Measurements from ENCODE around the gene RASL12. TPM values are rescaled to one million over a fixed set of nuclear protein-coding genes. Genes with fewer than 3 reads are reported as not detected.
A peak's percentile ranks its signal among the peaks of the same experiment; 100 is the strongest.

The RASL12 gene
- total and polyA plus RNA-seq, 2 of the 4 experiments (the other 2 are of a cell fraction), result 0.18 to 0.22 TPM

GRCh38 chr15:65068403-65068788, 605 bp upstream of the RASL12 start:
- DNase-seq, result no peak
- intact Hi-C loops (cut with micrococcal nuclease), result no loop called here
- BruUV-seq (replicated peaks), result no TSS peak

More at GRCh38 chr15:65068403-65068788, 605 bp upstream of the RASL12 start:
- Histone ChIP-seq H3K27me3 (ENCODE audit: control insufficient read depth, insufficient read depth, low read length) (peaks cover 16% of the 10 kb centered on the region), H2BK5ac (ENCODE audit: low read depth, low read length, poor library complexity, severe bottlenecking) (peak overlapping the region; percentile 58), H3K4me2 (ENCODE audit: low read depth, low read length) (peak overlapping the region; percentile 42; the same call in 1 of the 2 replicates), H3K23ac (ENCODE audit: low read depth, low read length) (peak overlapping the region; percentile 68; the same call in 1 of the 2 replicates), H2BK120ac (ENCODE audit: low read depth, low read length) (peak overlapping the region; percentile 92), H4K91ac (ENCODE audit: insufficient read depth, low read depth, low read length) (peak overlapping the region; percentile 68), H2AK5ac (ENCODE audit: low read depth, low read length) (peak overlapping the region; percentile 78), H3K9ac (ENCODE audit: low read depth, low read length) (no peak overlapping the region), H4K8ac (ENCODE audit: low read depth in 2 of 2, low read length in 2 of 2) (peak overlapping the region in 1 of 2 experiments; percentile 20; a peak in 2 of 4 replicates), H3K27ac (ENCODE audit: insufficient read depth, low read length) (peak overlapping the region; percentile 77; the same call in 1 of the 2 replicates), H3K4me1 (ENCODE audit: control insufficient read depth, insufficient read depth, low read length) (peaks cover 42% of the 10 kb centered on the region), H3K36me3 (ENCODE audit: control insufficient read depth, insufficient read depth, low read length) (no peaks in the 10 kb centered on the region), H3K4ac (ENCODE audit: low read depth, low read length) (peak overlapping the region; percentile 74), H2BK15ac (ENCODE audit: low read depth, low read length) (peak overlapping the region; percentile 5; the same call in 1 of the 3 replicates), H3K9me1 (ENCODE audit: insufficient read depth, low read length) (peaks cover 37% of the 10 kb centered on the region), H2AK9ac (replicated peaks; ENCODE audit: low read depth, low read length, poor library complexity) (peak overlapping the region; percentile 60), H3K4me3 (ENCODE audit: insufficient read depth, low read depth, low read length) (no peak overlapping the region), H3K56ac (ENCODE audit: extremely low read depth, insufficient read depth, low read length) (no peak overlapping the region), H3K18ac (ENCODE audit: low read depth, low read length) (peak overlapping the region; percentile 78), H3K79me1 (ENCODE audit: low read depth in 1 of 2, low read length in 2 of 2) (no peaks in the 10 kb centered on the region), H4K5ac (ENCODE audit: low read depth, low read length) (peak overlapping the region; percentile 62), H4K20me1 (ENCODE audit: insufficient read depth, low read length) (peaks cover 9% of the 10 kb centered on the region), H3K9me3 (ENCODE audit: control insufficient read depth, insufficient read depth, low read length) (no peaks in the 10 kb centered on the region), H2BK20ac (ENCODE audit: low read depth, low read length) (peak overlapping the region; percentile 81), H2AFZ (replicated peaks; ENCODE audit: low read length, poor library complexity) (peak overlapping the region; percentile 58), H3K14ac (replicated peaks; ENCODE audit: low read depth, low read length) (peak overlapping the region; percentile 61)
- ChIA-PET POLR2A (ENCODE audit: unreplicated experiment) (no interaction called here), CTCF (interaction anchor here (1.6 to 2.2 kb wide), 2 partner anchors 14 to 33 kb away, joined by 6 to 8 read pairs; no protein-coding TSS in a partner anchor)
- no CpG with 5 or more reads among the region's 3 CpGs for WGBS, 2 experiments (ENCODE audit: extremely low coverage in 2 of 2, insufficient read length in 1 of 2)
- no peak for TF ChIP-seq POLR2A (IDR thresholded peaks at IDR 0.05; ENCODE audit: low read depth, low read length)
- no peak for TF ChIP-seq CHD1 (IDR thresholded peaks at IDR 0.05; ENCODE audit: low read depth, low read length)
- TF ChIP-seq USF2 (IDR thresholded peaks at IDR 0.05; ENCODE audit: low read depth, low read length), result no peak
- no peak for TF ChIP-seq RFX5 (IDR thresholded peaks at IDR 0.05; ENCODE audit: low read depth, low read length)
- no peak for TF ChIP-seq MAZ (IDR thresholded peaks at IDR 0.05; ENCODE audit: borderline replicate concordance, low read depth, low read length)
- no peak for TF ChIP-seq MXI1 (IDR thresholded peaks at IDR 0.05; ENCODE audit: borderline replicate concordance, low read depth, low read length)
- no peak for TF ChIP-seq MAFK (IDR thresholded peaks at IDR 0.05; ENCODE audit: low read depth, low read length)
- TF ChIP-seq RAD21 (IDR thresholded peaks at IDR 0.05; ENCODE audit: low read length), result no peak
- TF ChIP-seq, protein P1, sequence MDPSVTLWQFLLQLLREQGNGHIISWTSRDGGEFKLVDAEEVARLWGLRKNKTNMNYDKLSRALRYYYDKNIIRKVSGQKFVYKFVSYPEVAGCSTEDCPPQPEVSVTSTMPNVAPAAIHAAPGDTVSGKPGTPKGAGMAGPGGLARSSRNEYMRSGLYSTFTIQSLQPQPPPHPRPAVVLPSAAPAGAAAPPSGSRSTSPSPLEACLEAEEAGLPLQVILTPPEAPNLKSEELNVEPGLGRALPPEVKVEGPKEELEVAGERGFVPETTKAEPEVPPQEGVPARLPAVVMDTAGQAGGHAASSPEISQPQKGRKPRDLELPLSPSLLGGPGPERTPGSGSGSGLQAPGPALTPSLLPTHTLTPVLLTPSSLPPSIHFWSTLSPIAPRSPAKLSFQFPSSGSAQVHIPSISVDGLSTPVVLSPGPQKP (IDR thresholded peaks at IDR 0.05; ENCODE audit: borderline replicate concordance, low read depth, low read length), result no peak
- TF ChIP-seq BHLHE40 (IDR thresholded peaks at IDR 0.05; ENCODE audit: low read depth, low read length), result no peak
- ATAC-seq (ENCODE audit: low read depth), result no peak
- in situ Hi-C loops (cut with MboI; ENCODE audit: low sequenced_read_pairs) (no loop called here), dilution Hi-C loops (cut with HindIII; ENCODE audit: low sequenced_read_pairs, unreplicated experiment) (no loop called here)

All from IMR-90 (cell line).